Fibroblast of lung (primary cell): ENCODE data around the gene PFDN1.

ENCODE experiments used
- EZH2 ChIP-seq: IDR thresholded peaks from 2 replicates; pipeline ENCODE4 v1.5.1; 2012; ENCODE audit warnings: low read length, control low read depth, mild to moderate bottlenecking; ENCODE audit errors: missing control alignments
- TF ChIP-seq, protein P1 (sequence below), 2 donors: IDR thresholded peaks in 1 of 2; conservative IDR thresholded peaks in 1 of 2; 1 replicate in 1 of 2; 2 replicates in 1 of 2; pipeline ENCODE4 v1.5.1; 2011 to 2012; ENCODE audit warnings: low read length in 2 of 2, control low read depth in 1 of 2, inconsistent platforms in 1 of 2, low read depth in 1 of 2, mild to moderate bottlenecking in 1 of 2

DNA sequence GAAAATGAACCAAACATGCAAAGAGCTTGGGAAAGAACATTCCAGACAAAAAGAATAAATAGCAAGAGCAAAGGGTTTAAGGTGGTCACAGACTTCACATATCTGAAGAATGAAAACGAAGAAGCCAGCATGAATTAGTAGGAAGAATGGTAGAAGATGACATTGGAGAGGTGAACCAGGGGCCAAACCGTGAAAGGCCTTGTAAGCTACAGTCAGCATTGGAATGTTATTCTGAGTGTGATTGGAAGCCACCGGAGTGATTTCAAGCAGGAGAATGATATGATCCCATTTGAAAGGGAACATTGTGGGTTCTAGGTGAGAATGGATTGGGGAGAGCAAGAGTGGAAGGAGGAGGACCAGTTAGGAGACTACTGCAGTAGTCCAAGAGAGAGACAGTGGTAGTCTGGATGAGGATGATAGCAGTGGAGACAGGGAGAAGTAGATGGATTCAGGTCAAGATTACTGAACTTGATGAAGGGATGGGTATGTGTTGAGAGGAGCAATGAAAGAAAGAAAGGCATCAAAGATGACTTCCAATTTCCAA is 6.9 kb upstream of the PFDN1 start:
- TF ChIP-seq, protein P1, sequence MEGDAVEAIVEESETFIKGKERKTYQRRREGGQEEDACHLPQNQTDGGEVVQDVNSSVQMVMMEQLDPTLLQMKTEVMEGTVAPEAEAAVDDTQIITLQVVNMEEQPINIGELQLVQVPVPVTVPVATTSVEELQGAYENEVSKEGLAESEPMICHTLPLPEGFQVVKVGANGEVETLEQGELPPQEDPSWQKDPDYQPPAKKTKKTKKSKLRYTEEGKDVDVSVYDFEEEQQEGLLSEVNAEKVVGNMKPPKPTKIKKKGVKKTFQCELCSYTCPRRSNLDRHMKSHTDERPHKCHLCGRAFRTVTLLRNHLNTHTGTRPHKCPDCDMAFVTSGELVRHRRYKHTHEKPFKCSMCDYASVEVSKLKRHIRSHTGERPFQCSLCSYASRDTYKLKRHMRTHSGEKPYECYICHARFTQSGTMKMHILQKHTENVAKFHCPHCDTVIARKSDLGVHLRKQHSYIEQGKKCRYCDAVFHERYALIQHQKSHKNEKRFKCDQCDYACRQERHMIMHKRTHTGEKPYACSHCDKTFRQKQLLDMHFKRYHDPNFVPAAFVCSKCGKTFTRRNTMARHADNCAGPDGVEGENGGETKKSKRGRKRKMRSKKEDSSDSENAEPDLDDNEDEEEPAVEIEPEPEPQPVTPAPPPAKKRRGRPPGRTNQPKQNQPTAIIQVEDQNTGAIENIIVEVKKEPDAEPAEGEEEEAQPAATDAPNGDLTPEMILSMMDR (conservative IDR thresholded peaks at IDR 0.05 in 1 of 2, IDR thresholded peaks at IDR 0.05 in 1 of 2; ENCODE audit: low read depth in 1 of 2, low read length in 2 of 2): no peak
- no peak for TF ChIP-seq EZH2
